Measurements from ENCODE around the gene ADORA3. TPM values are rescaled to one million over a fixed set of nuclear protein-coding genes. Genes with fewer than 3 reads are reported as not detected.

ADORA3 gene
- total RNA-seq, 3 donors from 2014 or later (not counting 1 experiment from before 2014, with no cell fraction given) = 0.40 TPM; not detected in 2

- Histone ChIP-seq H3K27me3 (ENCODE audit: control insufficient read depth, insufficient read depth, low read length) (no peaks in the 10 kb centered on the region), H3K4me3 (ENCODE audit: low read length) (no peak overlapping the region), H3K27ac (ENCODE audit: low read length) (no peak overlapping the region), H3K36me3 (ENCODE audit: control insufficient read depth, insufficient read depth, low read length) (no peaks in the 10 kb centered on the region), H3K4me1 (ENCODE audit: control insufficient read depth, insufficient read depth, low read length) (no peaks in the 10 kb centered on the region), H3K9me3 (ENCODE audit: control insufficient read depth, insufficient read depth, low read length) (no peaks in the 10 kb centered on the region)
- no peak overlapping the region for H3K27ac Mint-ChIP-seq
- H3K27me3 Mint-ChIP-seq (ENCODE audit: low read depth in 2 of 2) = no peaks in the 10 kb centered on the region
- H3K4me1 Mint-ChIP-seq = peaks cover 0 to 8% of the 10 kb centered on the region in 2 donors
- peaks cover 3 to 4% of the 10 kb centered on the region in 2 donors for H3K9me3 Mint-ChIP-seq
- ATAC-seq (peak in 1 of 3 donors; percentile 32), DNase-seq (no peak)
- TF ChIP-seq, protein P1, sequence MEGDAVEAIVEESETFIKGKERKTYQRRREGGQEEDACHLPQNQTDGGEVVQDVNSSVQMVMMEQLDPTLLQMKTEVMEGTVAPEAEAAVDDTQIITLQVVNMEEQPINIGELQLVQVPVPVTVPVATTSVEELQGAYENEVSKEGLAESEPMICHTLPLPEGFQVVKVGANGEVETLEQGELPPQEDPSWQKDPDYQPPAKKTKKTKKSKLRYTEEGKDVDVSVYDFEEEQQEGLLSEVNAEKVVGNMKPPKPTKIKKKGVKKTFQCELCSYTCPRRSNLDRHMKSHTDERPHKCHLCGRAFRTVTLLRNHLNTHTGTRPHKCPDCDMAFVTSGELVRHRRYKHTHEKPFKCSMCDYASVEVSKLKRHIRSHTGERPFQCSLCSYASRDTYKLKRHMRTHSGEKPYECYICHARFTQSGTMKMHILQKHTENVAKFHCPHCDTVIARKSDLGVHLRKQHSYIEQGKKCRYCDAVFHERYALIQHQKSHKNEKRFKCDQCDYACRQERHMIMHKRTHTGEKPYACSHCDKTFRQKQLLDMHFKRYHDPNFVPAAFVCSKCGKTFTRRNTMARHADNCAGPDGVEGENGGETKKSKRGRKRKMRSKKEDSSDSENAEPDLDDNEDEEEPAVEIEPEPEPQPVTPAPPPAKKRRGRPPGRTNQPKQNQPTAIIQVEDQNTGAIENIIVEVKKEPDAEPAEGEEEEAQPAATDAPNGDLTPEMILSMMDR (IDR thresholded peaks at IDR 0.05) = no peak
- H3K4me3 Mint-ChIP-seq = no peak overlapping the region
- 87% methylated on average over 4 of the region's 4 CpGs for WGBS (ENCODE audit: insufficient coverage)
- peaks cover 6% of the 10 kb centered on the region for H3K36me3 Mint-ChIP-seq
- intact Hi-C loops (cut with micrococcal nuclease) = no loop called here
Measured at GRCh38 chr1:111496398-111496797, 7.0 kb downstream of the ADORA3 start.

GRCh38 chr1:111491070-111491469, 12.4 kb downstream of the ADORA3 start:
- WGBS (ENCODE audit: insufficient coverage) = 86% methylated on average over 7 of the region's 7 CpGs
- no peak overlapping the region for H3K4me3 ChIP-seq (ENCODE audit: low read length)
- TF ChIP-seq, protein P1 (IDR thresholded peaks at IDR 0.05) = no peak
- intact Hi-C loops (cut with micrococcal nuclease) = no loop called here
- ATAC-seq = no peak
- H3K4me1 ChIP-seq (ENCODE audit: control insufficient read depth, insufficient read depth, low read length) = peaks cover 3% of the 10 kb centered on the region
- Mint-ChIP-seq H3K36me3 (no peaks in the 10 kb centered on the region), H3K4me1 (peaks cover 0 to 4% of the 10 kb centered on the region in 2 donors), H3K27me3 (ENCODE audit: low read depth in 2 of 2) (no peaks in the 10 kb centered on the region), H3K27ac (no peak overlapping the region), H3K9me3 (no peaks in the 10 kb centered on the region), H3K4me3 (no peak overlapping the region)
- H3K9me3 ChIP-seq (ENCODE audit: control insufficient read depth, insufficient read depth, low read length) = no peaks in the 10 kb centered on the region
- no peaks in the 10 kb centered on the region for H3K36me3 ChIP-seq (ENCODE audit: control insufficient read depth, insufficient read depth, low read length)
- H3K27me3 ChIP-seq (ENCODE audit: control insufficient read depth, insufficient read depth, low read length) = no peaks in the 10 kb centered on the region
- no peak for DNase-seq
- no peak overlapping the region for H3K27ac ChIP-seq (ENCODE audit: low read length)

DNA sequence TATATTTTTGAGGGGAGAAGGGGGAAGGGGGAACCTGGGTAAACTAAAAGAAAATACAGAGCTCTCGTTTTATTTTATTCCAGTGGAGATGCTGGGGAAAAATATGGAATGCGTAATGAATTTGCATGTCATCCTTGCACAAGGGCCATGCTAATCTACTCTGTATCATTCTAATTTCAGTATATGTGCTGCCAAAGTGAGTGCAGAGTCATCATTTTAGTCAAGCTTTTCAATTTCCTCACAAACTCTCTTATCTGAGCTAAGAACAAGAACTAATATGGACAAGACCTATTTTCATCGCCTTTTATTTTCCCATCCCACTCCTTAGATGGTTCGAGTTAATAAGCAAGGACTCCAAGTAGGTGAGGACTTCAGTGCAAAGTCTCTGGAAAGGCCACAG, 13.2 kb downstream of the ADORA3 start:
- H3K36me3 Mint-ChIP-seq = no peaks in the 10 kb centered on the region
- ATAC-seq (no peak), DNase-seq (no peak)
- H3K4me3 ChIP-seq (ENCODE audit: low read length) = no peak overlapping the region
- intact Hi-C loops (cut with micrococcal nuclease) = no loop called here
- H3K27me3 ChIP-seq (ENCODE audit: control insufficient read depth, insufficient read depth, low read length) = no peaks in the 10 kb centered on the region
- peaks cover 3% of the 10 kb centered on the region for H3K4me1 ChIP-seq (ENCODE audit: control insufficient read depth, insufficient read depth, low read length)
- no peak overlapping the region for H3K27ac ChIP-seq (ENCODE audit: low read length)
- peaks cover 0 to 4% of the 10 kb centered on the region in 2 donors for H3K4me1 Mint-ChIP-seq
- TF ChIP-seq, protein P1 (IDR thresholded peaks at IDR 0.05) = no peak
- H3K27ac Mint-ChIP-seq = no peak overlapping the region
- no peaks in the 10 kb centered on the region for H3K9me3 ChIP-seq (ENCODE audit: control insufficient read depth, insufficient read depth, low read length)
- H3K27me3 Mint-ChIP-seq (ENCODE audit: low read depth in 2 of 2) = no peaks in the 10 kb centered on the region
- no peaks in the 10 kb centered on the region for H3K9me3 Mint-ChIP-seq
- no peak overlapping the region for H3K4me3 Mint-ChIP-seq
- WGBS (ENCODE audit: insufficient coverage) = 86% methylated on average over 4 of the region's 4 CpGs
- H3K36me3 ChIP-seq (ENCODE audit: control insufficient read depth, insufficient read depth, low read length) = no peaks in the 10 kb centered on the region

DNA sequence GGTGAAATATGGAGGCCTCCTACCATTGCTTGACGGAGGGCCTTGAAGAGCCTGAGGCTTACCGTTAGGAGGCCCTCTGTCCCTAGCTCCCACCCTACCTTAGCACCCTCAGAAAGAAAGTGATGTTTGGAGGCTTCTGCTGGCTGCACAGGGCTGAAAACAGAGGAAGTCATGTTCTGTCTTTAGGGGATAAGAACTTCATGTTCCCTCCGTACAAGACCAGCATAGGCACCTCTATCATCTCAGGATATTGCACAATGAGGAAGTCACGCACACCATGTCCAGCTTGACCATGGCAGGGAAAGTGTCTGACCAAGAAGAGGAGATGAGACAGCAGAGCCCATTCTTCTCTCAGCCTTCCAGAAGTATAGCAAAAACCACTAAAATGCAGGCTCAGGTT, 13.8 kb downstream of the ADORA3 start:
- Histone ChIP-seq H3K36me3 (ENCODE audit: control insufficient read depth, insufficient read depth, low read length) (no peaks in the 10 kb centered on the region), H3K27me3 (ENCODE audit: control insufficient read depth, insufficient read depth, low read length) (no peaks in the 10 kb centered on the region), H3K4me3 (ENCODE audit: low read length) (no peak overlapping the region), H3K4me1 (ENCODE audit: control insufficient read depth, insufficient read depth, low read length) (peaks cover 3% of the 10 kb centered on the region), H3K9me3 (ENCODE audit: control insufficient read depth, insufficient read depth, low read length) (no peaks in the 10 kb centered on the region), H3K27ac (ENCODE audit: low read length) (no peak overlapping the region)
- TF ChIP-seq, protein P1 (IDR thresholded peaks at IDR 0.05) = no peak
- H3K36me3 Mint-ChIP-seq = no peaks in the 10 kb centered on the region
- 50% methylated on average over 2 of the region's 4 CpGs for WGBS (ENCODE audit: insufficient coverage)
- no peak overlapping the region for H3K27ac Mint-ChIP-seq
- ATAC-seq (peak in 1 of 3 donors; percentile 64), DNase-seq (no peak)
- intact Hi-C loops (cut with micrococcal nuclease) = no loop called here
- no peaks in the 10 kb centered on the region for H3K9me3 Mint-ChIP-seq
- no peaks in the 10 kb centered on the region for H3K27me3 Mint-ChIP-seq (ENCODE audit: low read depth in 2 of 2)
- no peak overlapping the region for H3K4me3 Mint-ChIP-seq
- peaks cover 0 to 4% of the 10 kb centered on the region in 2 donors for H3K4me1 Mint-ChIP-seq
